ENCODE results near the gene ADAMTS1.
"Not testable (repeated sequence)": the region's sequence is repeated elsewhere in the genome, so short reads cannot be mapped to it uniquely, and the experiment has no call there.

ADAMTS1 gene

DNA sequence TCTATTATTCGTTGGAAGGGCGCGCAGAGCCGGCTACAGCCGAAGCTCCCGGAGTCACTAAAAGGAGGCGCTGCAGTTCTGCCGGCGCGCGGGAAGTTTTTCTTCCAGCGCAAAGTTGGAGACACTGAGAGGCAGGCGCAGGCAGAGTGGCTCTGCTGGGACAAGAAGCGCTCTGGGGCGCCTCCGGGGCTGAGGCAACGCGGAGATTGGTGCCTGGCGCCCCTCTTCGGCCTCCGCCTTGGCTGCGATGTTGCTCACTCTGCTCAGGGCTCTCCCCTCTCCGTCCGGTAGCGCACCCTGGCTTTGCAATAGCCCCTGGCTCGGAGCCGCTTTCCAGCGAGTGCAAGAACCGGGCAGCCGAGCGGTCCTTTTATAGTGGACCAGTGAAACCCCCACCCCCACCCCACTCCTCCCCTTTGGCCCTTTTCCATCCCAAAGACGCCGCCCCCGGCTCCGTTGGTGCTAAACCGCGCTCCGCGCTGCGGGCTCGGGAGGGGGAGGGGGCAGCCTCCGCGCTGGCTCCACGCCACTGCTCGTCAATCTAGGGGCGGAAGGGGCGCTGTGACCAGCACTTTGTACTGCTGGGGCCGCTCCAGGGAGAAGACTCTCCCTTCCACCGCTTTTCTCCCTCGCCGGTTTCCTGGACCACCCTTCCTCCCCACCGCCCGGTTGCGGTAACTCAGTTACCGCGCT is at the start of gene ADAMTS1:
Gene ADAMTS1 (minus strand): TSS at position 344 of the 693 bp plus-strand sequence. CDS start 455 bp downstream, outside the sequence.
- DNase-seq = no peak

DNA sequence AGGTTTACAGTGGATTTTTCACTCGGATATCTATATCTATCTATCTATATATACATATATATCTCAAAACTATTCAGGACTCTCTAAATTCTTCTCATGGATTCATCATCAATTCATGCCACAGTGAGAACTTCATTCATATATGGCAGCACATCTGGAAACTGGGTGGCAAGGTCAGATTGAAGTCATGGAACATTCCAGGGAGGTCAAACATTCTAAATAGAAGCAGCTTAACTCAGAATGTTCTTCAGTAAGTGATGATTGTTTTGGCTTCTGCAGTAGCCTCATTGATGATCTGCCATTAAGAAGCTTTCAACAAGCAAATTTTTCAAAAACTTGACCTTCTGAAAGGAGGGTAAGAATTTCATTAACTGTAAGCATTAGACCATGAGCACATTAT is 46.9 kb upstream of the ADAMTS1 start:
- DNase-seq = no peak

DNA sequence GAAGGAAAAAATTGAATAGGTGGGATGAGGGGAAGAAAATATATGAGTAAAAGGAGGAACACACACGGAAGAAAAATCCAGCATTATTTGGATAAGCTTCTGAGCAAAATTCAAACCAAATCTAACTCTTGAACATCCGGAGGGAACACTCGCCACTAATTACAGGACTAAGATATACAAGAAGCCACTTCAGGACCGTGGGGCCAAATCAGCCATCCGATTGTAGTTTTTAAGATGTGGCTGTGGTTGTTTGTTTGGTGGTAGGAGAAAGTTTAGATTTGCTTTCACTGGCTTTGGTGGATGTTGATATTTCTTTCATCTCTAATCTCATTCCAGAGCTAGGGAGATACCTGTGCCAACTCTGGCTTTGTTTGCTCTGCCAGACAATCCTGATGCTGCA is 43.7 kb upstream of the ADAMTS1 start:
- DNase-seq = no peak

- DNase-seq = no peak
Observed at GRCh38 chr21:26888256-26888655, 43.0 kb upstream of the ADAMTS1 start.

GRCh38 chr21:26887251-26887650 is 42.0 kb upstream of the ADAMTS1 start:
- DNase-seq = no peak

DNA sequence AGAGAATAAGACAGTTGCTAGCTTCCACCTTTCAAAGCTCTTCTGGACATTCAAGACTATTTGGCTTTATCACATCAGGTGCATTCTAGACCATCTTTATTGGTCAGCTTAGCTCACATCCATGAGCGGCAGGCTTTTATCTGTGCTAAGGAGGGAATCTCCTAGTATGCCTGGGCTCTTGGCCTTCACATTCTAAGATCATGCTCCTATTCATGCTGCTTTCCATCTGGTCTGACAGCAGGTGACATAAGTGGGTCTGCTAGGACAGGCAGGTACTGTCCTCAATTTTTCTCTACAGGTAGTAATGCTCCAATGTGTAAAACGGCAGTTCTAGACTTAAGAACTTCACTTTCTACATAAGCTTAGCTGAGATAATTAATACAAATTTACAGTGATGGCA is 39.2 kb upstream of the ADAMTS1 start:
- DNase-seq = no peak

- DNase-seq = no peak
Observed at GRCh38 chr21:26883768-26884167, 38.6 kb upstream of the ADAMTS1 start.

DNA sequence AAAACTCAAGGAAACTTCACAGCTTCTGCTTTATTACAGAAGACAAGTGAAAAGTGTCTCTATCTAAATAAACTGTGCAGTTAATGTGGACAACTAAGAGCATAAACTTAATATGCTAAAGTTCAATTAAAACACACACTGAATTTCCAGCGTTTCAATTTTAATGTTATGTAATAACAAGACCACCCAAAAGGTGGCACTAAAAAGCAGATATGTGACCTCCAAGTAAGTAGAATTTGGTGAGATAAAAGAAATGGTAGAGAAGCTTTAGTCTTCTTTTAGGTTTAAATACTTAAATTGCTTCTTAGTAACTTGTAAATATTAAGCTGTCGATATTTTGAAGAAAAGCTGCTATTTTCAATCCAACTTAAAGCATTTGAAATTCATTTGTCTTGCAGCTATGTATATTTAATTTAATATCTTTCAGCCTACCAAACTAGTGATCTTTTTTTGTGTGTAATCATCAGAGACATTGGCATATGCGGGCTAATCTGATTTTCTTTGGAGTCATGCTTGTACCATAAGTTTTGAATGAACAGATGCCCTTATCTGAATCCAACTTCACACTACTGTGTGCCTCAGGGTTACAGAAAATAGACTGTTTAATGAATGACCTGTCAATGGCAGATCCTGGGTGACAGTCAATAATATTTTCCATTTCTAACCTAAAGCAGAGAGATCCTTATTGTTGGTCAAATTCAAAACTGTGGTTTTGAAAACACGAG is 36.5 kb upstream of the ADAMTS1 start:
- no peak for DNase-seq

- DNase-seq = no peak
Observed at GRCh38 chr21:26877018-26877417, 31.8 kb upstream of the ADAMTS1 start.

DNA sequence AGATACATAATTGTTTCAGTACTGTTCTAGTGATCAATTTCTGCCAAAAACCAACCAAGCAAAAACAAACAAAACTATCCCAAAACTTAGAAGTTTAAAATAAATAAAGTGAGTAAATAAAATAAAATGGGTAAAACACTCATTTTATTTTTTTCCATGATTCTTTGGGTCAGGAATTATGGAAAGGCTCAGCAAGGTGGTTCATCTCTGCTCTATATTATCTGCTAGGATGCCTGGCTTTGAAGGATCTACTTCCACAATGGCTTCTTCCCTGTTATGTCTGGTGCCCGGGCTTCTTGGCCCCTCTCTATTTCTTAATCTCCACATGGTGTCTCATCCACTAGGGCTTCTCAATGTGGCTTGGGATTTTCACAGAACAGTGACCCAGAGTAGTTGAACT is 29.1 kb upstream of the ADAMTS1 start:
- no peak for DNase-seq

DNA sequence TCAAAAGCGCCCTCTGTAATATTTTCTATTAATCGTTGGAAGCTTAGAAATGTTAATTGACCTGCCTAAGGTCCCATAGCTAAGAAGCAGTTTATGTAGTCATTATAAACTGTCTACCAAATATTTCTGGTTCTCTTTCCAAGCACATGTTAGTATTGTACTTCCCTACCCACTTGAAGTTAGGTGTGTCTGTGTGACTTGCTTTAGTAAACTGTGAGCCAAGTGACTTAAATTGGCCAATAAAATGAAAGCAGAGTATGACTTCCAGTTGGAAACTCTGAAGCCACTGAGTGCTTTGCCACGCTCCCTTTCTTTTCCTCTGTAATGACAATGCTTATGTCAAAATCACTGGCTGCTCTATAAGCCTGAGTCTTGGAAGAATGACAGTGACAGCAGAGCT is 20.6 kb upstream of the ADAMTS1 start:
- no peak for DNase-seq

DNA sequence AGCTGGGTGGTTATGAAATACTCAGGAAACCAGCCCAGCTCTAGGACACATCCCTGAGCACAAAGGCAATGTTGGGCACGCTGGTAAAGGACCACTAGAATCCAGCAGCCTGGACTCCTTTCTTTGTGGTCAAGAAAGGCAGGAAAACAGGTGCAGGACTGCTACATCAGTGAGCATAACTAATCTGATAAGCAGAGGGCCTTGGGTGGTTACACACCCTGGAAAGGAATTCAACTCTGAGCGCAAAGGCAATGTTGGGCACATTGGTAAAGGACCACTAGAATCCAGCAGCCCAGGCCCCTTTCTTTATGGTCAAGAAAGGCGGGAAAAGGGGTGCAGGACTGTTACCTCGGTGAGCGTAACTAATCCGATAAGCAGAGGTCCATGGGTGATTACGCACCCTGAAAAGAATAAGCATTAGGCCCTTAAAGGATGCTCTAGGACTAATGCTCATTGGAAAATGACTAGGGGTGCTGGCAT is 11.7 kb upstream of the ADAMTS1 start:
- DNase-seq = not testable (repeated sequence)

GRCh38 chr21:26854695-26855094 is 9.5 kb upstream of the ADAMTS1 start:
- not testable (repeated sequence) for DNase-seq

GRCh38 chr21:26852423-26852822 is 7.2 kb upstream of the ADAMTS1 start:
- DNase-seq = no peak

- no peak for DNase-seq
Observed at GRCh38 chr21:26851109-26851944, 6.1 kb upstream of the ADAMTS1 start.

GRCh38 chr21:26850116-26850643 is 5.0 kb upstream of the ADAMTS1 start:
- DNase-seq = no peak

GRCh38 chr21:26849428-26850115 is 4.4 kb upstream of the ADAMTS1 start:
- peak; percentile 9 for DNase-seq

- DNase-seq = no peak
Observed at GRCh38 chr21:26847921-26848320, 2.7 kb upstream of the ADAMTS1 start.

DNA sequence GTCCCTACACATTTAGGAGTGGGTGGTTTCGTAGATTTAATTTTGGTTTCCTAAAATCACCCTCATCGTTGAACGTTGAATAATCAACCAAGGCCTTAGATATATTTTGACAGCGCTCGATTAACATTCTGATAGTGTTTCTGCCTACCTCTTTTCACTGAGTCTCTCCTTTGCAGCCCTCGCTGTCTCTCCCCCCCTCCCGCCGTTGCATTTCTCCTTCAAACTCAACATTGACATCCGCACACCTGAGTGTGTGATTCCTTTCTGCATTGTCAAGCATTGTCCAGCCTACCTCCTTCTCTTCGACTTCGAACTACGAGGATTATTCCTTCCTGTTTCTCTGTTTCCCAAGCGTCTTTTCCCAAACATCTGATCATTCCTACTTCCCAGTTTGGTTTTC is 1.8 kb upstream of the ADAMTS1 start:
- no peak for DNase-seq

DNA sequence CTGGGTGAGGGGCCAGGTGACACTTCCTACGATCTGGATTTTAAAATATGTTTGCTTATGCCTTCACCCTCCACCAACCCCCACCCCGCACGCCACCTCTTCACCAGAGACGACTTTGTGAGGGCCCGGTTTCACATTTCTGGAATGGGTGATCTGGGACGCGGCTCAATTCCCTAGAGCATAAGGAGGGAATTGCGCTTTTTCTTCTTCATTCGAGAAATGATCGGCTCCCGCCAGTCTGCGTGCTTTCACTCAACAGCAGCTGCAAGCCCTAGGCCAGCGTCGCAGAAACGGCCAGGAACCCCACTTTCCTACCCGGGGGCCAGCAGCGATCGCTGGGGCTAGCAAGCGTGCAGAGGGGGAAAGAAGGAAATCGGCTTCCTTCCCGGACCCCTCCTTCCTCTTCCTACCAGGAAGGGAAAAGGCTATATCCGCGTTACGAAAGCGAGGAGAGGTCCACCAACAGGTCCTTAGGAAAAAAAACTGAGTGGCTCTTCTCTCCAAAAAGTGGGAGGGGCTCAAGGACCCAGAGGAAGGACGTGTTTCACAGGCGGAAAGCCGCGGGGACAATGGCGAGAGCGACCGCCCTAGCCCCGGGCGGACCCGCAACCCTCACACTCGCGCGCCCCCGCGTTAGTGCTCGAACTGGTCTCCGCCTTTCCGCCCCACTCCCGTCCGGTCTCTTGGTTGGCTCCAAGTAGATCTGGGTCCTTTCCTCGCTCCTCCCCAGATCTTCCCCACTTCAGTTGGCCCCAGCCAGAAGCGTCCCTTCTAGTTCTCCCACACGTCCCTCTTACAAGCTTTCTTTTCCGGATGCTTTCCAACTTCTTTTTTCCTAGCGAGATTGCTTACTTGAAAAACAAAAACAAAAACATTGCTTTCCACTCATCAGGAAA is 1.1 kb upstream of the ADAMTS1 start:
- no peak for DNase-seq

DNA sequence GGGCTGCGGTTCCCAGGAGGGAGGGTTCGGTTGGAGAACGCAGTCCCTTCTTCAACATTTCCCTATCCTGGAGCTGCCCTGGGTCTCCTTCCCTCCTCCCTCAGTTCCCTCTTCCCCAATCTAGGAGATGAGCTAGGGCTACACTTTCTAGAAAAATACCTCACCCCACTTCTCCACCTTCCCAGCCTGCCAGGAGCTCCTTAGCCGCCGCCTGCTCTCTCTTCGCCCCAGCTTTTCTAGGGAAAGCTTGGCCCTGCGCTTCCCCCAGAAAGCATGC is 488 bp upstream of the ADAMTS1 start:
- DNase-seq = no peak

All from CD4-positive, alpha-beta T cell treated with Interleukin-6 for 4 hours (primary cell).